Measurements from ENCODE around the gene ARHGAP22.
"Not testable (repeated sequence)": the region's sequence is repeated elsewhere in the genome, so short reads cannot be mapped to it uniquely, and the experiment has no call there.

DNA sequence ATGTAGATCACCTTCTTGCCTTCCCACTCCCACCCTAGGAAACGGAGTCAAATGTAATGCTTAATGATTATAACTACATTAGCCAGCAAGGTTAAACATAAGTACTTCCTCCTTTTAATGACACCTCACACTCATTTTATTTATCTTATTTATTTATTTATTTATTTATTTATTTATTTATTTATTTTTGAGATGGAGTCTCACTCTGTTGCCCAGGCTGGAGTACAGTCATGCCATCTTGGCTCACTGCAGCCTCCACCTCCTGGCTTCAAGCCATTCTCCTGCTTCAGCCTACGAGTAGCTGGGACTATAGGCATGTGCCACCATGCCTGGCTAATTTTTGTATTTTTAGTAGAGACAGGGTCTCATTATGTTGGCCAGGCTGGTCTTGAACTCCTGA is 183.0 kb downstream of the ARHGAP22 start:
- not testable (repeated sequence) for TF ChIP-seq POLR2A (IDR thresholded peaks at IDR 0.05); POLR2AphosphoS5 (IDR thresholded peaks at IDR 0.05; ENCODE audit: insufficient read depth in 1 of 2, low read depth in 1 of 2)
- TF ChIP-seq, protein P1, sequence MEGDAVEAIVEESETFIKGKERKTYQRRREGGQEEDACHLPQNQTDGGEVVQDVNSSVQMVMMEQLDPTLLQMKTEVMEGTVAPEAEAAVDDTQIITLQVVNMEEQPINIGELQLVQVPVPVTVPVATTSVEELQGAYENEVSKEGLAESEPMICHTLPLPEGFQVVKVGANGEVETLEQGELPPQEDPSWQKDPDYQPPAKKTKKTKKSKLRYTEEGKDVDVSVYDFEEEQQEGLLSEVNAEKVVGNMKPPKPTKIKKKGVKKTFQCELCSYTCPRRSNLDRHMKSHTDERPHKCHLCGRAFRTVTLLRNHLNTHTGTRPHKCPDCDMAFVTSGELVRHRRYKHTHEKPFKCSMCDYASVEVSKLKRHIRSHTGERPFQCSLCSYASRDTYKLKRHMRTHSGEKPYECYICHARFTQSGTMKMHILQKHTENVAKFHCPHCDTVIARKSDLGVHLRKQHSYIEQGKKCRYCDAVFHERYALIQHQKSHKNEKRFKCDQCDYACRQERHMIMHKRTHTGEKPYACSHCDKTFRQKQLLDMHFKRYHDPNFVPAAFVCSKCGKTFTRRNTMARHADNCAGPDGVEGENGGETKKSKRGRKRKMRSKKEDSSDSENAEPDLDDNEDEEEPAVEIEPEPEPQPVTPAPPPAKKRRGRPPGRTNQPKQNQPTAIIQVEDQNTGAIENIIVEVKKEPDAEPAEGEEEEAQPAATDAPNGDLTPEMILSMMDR (IDR thresholded peaks at IDR 0.05) = not testable (repeated sequence)

Measured in vagina (tissue), 2 donors.